NT2/D1 (cell line): Measurements from ENCODE around the gene M1AP.

ENCODE experiments used
- SUZ12 ChIP-seq: IDR thresholded peaks from 2 replicates; pipeline ENCODE4 v1.6.1; 2011; ENCODE audit not compliant: insufficient read length, insufficient read depth; ENCODE audit errors: extremely low read depth
- YY1 ChIP-seq: IDR thresholded peaks from 2 replicates; pipeline ENCODE4 v1.6.1; 2011; ENCODE audit not compliant: insufficient read length, insufficient read depth
- ZNF274 ChIP-seq: IDR thresholded peaks from 2 replicates; pipeline ENCODE4 v1.6.1; 2011; ENCODE audit warnings: mild to moderate bottlenecking, low read depth, low read length

GRCh38 chr2:74653589-74653984 is 5.5 kb upstream of the M1AP start:
- TF ChIP-seq ZNF274 (no peak), YY1 (no peak), SUZ12 (no peak)
